HG02759 (cell line): ENCODE measurements around the gene IGF2BP1.
"Not testable (repeated sequence)": the region's sequence is repeated elsewhere in the genome, so short reads cannot be mapped to it uniquely, and the experiment has no call there.

ENCODE experiments used
- ATAC-seq: cut with Tn5 transposase; IDR thresholded peaks from one replicate; pipeline ENCODE4 v1.9.1; 2021; ENCODE audit warnings: mild to moderate bottlenecking, moderate library complexity; ENCODE audit not compliant: unreplicated experiment

Gene IGF2BP1

GRCh38 chr17:49018116-49018612 is 21.0 kb downstream of the IGF2BP1 start:
- no peak for ATAC-seq

- no peak for ATAC-seq
Measured at GRCh38 chr17:49018748-49019147, 21.6 kb downstream of the IGF2BP1 start.

DNA sequence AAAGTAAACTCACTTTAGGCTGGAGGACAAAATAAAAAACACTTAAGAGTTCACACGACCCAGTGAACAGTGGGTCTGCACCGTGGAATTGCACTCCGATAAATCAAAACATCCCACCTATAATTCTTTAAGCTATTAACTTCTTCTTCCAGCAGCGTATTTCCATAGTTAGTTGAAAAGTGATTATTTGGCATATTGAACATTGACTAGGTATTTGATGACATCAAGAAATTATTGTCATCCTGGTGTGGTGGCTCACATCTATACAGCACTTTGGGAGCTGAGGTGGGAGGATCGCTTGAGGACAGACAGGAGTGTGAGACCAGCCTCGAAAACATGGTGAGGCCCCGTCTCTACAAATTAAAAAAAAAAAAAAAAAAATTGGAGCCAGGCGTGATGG is 23.4 kb downstream of the IGF2BP1 start:
- no peak for ATAC-seq

- no peak for ATAC-seq
Measured at GRCh38 chr17:49021095-49021767, 24.0 kb downstream of the IGF2BP1 start.

DNA sequence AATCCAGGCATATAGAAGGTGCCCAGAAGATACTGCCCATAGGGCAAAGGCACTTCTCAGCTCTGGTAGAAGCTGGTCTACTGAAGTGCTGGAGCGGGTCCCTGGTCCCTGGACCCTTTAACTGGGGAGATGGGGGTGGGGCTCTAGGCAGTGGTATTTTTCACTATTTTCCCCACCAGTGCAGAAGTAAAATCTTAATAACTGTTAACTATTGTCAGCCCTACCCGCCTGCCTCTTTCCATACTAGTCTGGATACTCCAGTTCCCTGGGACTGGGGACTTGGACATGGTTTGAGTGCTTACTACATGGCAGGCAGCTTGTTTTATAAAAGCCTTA is 24.6 kb downstream of the IGF2BP1 start:
- no peak for ATAC-seq

- ATAC-seq: no peak
Measured at GRCh38 chr17:49022391-49022941, 25.3 kb downstream of the IGF2BP1 start.

DNA sequence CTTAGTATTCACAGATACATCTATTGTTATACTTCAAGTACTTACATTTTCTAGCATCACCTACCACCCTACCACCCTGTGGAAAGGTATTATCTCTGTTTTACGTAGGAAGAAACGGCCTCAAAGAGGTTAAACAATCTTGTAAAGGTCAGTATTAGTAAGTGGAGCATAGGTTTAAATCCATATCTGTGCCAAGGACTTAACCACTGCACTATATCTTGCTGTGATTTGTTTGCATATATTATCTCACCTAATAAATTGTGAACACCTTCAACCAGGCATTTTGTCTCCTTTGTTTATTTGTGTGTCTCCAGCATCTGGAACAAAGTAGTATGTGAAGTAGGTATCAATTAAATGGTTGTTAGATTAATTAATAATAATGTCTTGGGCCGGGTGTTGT is 27.3 kb downstream of the IGF2BP1 start:
- no peak for ATAC-seq

GRCh38 chr17:49026447-49026846 is 29.3 kb downstream of the IGF2BP1 start:
- ATAC-seq: not testable (repeated sequence)

DNA sequence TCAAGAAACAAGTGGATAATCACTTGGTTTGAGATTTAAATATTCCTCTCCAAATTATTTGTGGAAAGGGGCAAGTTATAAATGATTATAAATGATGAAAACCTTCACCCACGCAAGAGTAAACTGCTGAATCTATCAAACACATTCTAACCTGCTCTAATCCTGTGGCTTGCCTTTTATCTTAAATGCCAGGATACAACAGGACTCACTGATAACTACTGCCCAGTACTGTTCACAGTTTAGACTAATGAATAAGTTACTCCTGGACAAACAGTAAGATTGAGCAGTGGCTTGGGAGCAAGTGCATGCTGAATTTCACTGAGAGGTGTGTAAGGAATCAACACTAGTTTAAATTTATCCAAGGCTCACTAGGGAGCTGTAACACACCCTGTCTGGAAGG is 31.1 kb downstream of the IGF2BP1 start:
- ATAC-seq: no peak

DNA sequence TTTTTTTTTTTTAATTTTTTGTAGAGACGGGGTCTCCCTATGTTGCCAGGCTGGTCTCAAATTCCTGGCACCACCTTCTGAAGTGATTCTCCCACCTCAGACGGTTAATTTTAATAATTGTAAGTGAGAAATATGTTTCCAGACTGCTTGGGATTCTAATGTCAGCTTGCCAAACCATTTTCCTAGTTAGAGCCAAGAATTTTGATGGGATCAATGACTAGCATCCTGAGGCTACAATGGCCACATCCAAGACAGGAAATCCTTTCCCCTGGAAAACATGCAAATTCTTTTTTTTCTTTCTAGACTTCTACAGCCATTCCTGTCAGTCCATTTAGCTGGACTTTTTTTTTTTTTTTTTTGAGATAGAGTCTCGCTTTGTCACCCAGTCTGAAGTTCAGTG is 32.6 kb downstream of the IGF2BP1 start:
- no peak for ATAC-seq

GRCh38 chr17:49031965-49032928 is 35.1 kb downstream of the IGF2BP1 start:
- no peak for ATAC-seq

GRCh38 chr17:49035470-49036269 is 38.5 kb downstream of the IGF2BP1 start:
- ATAC-seq: no peak

DNA sequence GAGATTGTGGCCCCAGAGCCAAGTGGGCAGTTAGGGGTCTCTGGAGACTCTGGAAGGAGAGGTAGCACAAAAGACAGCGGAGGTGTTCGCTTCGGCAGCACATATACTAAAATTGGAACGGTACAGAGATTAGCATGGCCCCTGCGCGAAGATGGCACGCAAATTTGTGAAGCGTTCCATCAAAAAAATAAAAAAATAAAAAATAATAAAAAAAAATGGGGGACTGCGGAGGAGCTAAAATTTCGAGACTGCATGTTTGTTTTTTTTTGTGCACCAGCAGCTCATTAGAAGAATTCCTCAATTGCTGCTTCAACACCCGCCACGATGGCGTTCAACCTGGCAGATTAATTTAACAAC is 39.1 kb downstream of the IGF2BP1 start:
- no peak for ATAC-seq

GRCh38 chr17:49038138-49038537 is 41.0 kb downstream of the IGF2BP1 start:
- ATAC-seq: no peak

- ATAC-seq: no peak
Measured at GRCh38 chr17:49038544-49038943, 41.4 kb downstream of the IGF2BP1 start.

GRCh38 chr17:49039518-49039917 is 42.3 kb downstream of the IGF2BP1 start:
- not testable (repeated sequence) for ATAC-seq

DNA sequence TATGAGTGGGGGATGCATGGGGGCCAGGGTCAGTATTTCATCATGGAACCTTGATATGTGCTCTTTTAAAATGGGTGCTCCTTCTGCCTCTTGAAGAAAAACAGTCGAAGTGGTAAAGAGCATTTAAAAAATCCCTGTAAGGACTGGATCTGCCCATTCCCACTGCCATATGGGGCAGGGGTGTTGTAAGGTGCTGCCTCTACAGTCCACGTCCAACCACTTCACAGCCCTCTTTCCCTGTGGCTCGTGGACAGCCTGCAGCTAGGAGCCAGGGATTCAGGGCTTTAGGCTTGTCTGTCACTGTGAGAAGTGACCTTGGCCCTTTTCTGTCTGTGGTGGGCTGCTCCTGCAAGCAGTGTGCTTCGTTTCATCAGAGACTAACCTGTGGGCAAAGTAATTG is 44.3 kb downstream of the IGF2BP1 start:
- ATAC-seq: no peak

GRCh38 chr17:49045376-49045775 is 48.2 kb downstream of the IGF2BP1 start:
- ATAC-seq: no peak

- no peak for ATAC-seq
Measured at GRCh38 chr17:49046912-49047311, 49.7 kb downstream of the IGF2BP1 start.

DNA sequence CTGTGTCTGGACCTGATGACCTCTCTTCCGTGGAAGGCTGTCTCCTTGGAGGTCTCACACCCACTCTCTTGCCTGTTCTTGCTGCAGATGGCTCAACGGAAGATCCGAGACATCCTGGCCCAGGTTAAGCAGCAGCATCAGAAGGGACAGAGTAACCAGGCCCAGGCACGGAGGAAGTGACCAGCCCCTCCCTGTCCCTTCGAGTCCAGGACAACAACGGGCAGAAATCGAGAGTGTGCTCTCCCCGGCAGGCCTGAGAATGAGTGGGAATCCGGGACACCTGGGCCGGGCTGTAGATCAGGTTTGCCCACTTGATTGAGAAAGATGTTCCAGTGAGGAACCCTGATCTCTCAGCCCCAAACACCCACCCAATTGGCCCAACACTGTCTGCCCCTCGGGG is 52.1 kb downstream of the IGF2BP1 start:
- ATAC-seq: no peak

- no peak for ATAC-seq
Measured at GRCh38 chr17:49050611-49051010, 53.4 kb downstream of the IGF2BP1 start.
